ENCODE data around the gene HTR4. TPM values are rescaled to one million over a fixed set of nuclear protein-coding genes. Genes with fewer than 3 reads are reported as not detected.

Gene HTR4
- total and polyA plus RNA-seq, 9 donors = 0.07 to 0.32 (median 0.11) TPM; not detected in 4

DNA sequence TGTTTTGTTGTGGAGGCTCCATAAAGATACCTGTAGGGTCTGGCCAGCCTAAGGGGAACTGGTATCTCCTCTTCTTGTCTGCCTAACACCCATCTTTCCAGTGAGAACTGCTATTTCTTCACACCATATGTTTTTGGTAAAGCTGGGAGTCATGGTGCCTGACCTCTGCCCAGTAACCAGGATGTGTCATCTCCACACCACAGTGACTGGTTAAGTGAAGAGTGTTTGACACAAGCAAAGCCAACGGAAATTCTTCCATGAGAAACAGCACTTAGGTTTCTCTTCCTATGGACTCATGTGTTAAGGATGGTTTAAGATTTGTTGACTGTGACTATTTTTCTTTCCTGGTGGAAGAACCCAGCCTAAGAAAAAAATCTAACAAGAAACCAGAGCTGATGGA, 111.5 kb downstream of the HTR4 start:
- Histone ChIP-seq H3K4me1 (ENCODE audit: insufficient read depth) (no peaks in the 10 kb centered on the region), H3K27ac (no peak overlapping the region), H3K27me3 (no peaks in the 10 kb centered on the region), H3K4me3 (no peak overlapping the region), H3K36me3 (no peaks in the 10 kb centered on the region), H3K9me3 (no peaks in the 10 kb centered on the region)
- WGBS, 3 donors = 71 to 80% (median 74%) methylated on average over 1 of the region's 1 CpG
- DNase-seq = no peak
- intact Hi-C loops (cut with DNase I) = no loop called here
- TF ChIP-seq POLR2A (IDR thresholded peaks at IDR 0.05) (no peak), EP300 (IDR thresholded peaks at IDR 0.05) (no peak)
- TF ChIP-seq, protein P1, sequence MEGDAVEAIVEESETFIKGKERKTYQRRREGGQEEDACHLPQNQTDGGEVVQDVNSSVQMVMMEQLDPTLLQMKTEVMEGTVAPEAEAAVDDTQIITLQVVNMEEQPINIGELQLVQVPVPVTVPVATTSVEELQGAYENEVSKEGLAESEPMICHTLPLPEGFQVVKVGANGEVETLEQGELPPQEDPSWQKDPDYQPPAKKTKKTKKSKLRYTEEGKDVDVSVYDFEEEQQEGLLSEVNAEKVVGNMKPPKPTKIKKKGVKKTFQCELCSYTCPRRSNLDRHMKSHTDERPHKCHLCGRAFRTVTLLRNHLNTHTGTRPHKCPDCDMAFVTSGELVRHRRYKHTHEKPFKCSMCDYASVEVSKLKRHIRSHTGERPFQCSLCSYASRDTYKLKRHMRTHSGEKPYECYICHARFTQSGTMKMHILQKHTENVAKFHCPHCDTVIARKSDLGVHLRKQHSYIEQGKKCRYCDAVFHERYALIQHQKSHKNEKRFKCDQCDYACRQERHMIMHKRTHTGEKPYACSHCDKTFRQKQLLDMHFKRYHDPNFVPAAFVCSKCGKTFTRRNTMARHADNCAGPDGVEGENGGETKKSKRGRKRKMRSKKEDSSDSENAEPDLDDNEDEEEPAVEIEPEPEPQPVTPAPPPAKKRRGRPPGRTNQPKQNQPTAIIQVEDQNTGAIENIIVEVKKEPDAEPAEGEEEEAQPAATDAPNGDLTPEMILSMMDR (IDR thresholded peaks at IDR 0.05) = no peak

DNA sequence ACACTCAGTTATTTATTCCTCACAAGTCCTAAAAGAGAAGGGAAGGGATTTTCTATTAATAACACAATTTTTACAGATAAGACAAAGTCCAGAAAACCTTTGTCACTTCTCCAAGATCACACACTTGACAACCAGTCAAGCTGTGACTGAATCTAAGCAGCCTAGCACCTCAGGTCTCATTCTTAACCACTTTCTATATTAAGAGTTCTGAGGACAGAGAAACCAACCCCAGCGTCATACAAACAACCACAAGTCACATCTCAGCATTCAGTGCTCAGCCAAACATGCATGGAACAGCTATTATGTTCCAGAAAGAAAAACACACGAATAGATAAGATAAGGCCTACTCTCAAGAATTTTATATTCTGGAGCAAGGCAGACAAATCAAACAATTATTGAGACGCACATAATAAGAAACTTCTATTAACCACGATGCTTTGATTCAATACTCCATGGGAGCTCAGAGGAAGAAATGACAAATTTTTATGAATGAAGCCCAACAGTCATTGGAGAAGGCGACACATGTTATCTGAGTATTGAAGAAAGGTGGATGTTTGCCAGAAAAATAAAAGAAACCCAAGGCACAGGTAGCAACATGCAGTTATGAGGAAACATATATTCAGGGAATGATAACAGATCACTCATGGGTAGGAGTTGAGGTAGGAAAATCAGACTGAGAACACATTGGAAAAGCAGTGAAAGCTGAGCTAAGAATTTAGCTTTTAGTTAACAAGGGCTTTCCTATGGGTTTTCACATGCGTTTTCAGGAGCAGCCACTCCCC, 113.1 kb downstream of the HTR4 start:
- Histone ChIP-seq H3K36me3 (no peaks in the 10 kb centered on the region), H3K27me3 (no peaks in the 10 kb centered on the region), H3K4me3 (no peak overlapping the region), H3K9me3 (no peaks in the 10 kb centered on the region), H3K4me1 (ENCODE audit: insufficient read depth) (no peaks in the 10 kb centered on the region), H3K27ac (no peak overlapping the region)
- DNase-seq = no peak
- TF ChIP-seq, protein P1 (IDR thresholded peaks at IDR 0.05) = no peak
- TF ChIP-seq POLR2A (IDR thresholded peaks at IDR 0.05) = no peak
- intact Hi-C loops (cut with DNase I) = no loop called here
- 68 to 76% (median 69%) methylated on average over 6 of the region's 6 CpGs for WGBS, 3 donors

DNA sequence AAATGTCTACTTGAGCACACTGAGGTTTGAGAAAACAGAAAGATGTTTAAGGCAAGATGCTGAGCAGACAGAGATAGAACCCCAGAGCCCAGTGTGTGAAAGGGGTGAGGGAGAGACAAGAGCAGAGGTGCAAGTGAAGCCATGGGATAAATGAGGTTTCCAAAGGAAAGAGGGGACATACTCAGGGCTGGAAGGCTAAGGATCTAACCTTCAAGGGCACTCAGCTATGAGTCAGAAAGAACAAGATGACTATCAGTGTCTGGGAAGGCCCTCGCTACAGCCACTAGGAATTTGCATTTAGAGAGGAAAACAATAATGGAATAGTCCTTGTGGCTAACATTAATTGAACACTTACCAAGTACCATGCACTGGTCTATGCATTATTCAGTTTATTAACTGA, 113.7 kb downstream of the HTR4 start:
- no peaks in the 10 kb centered on the region for H3K9me3 ChIP-seq
- no peaks in the 10 kb centered on the region for H3K36me3 ChIP-seq
- WGBS, 3 donors = 85 to 87% (median 85%) methylated on average over 1 of the region's 1 CpG
- H3K27me3 ChIP-seq = no peaks in the 10 kb centered on the region
- no peak for DNase-seq
- H3K27ac ChIP-seq = no peak overlapping the region
- no peaks in the 10 kb centered on the region for H3K4me1 ChIP-seq (ENCODE audit: insufficient read depth)
- no peak overlapping the region for H3K4me3 ChIP-seq
- TF ChIP-seq POLR2A (IDR thresholded peaks at IDR 0.05) = no peak
- no peak for TF ChIP-seq EP300 (IDR thresholded peaks at IDR 0.05)
- TF ChIP-seq, protein P1 (IDR thresholded peaks at IDR 0.05) = no peak
- intact Hi-C loops (cut with DNase I) = no loop called here

DNA sequence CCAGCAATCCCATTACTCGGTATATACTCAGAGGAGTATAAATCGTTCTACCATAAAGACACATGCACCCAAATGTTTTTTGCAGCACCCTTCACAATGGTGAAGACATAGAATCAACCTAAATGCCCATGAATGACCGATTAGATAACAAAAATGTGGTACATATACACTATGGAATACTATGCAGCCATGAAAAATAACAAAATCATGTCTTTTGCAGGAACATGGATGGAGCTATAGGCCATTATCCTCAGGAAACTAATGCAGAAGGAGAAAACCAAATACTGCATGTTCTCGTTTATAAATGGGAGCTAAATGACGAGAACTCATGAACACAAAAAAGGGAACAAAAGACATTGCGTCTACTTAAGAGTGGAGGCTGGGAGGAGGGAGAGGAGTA, 114.5 kb downstream of the HTR4 start:
- no peak overlapping the region for H3K4me3 ChIP-seq
- intact Hi-C loops (cut with DNase I) = no loop called here
- H3K27me3 ChIP-seq = no peaks in the 10 kb centered on the region
- no peak for DNase-seq
- H3K4me1 ChIP-seq (ENCODE audit: insufficient read depth) = no peaks in the 10 kb centered on the region
- TF ChIP-seq, protein P1 (IDR thresholded peaks at IDR 0.05) = no peak
- TF ChIP-seq EP300 (IDR thresholded peaks at IDR 0.05) (no peak), POLR2A (IDR thresholded peaks at IDR 0.05) (no peak)
- no peaks in the 10 kb centered on the region for H3K36me3 ChIP-seq
- no peak overlapping the region for H3K27ac ChIP-seq
- WGBS, 3 donors = 88 to 93% (median 89%) methylated on average over 6 of the region's 6 CpGs
- no peaks in the 10 kb centered on the region for H3K9me3 ChIP-seq
